KMS-11 (cell line): Measurements from ENCODE around the gene WASF1.
"Not testable (repeated sequence)": the region's sequence is repeated elsewhere in the genome, so short reads cannot be mapped to it uniquely, and the experiment has no call there.

Experiments
- H2AFZ ChIP-seq: fragments of 200-600 bp; sonication (generic); 2 replicates; pipeline ENCODE4 v1.6.1; 2016; ENCODE audit warnings: antibody characterized with exemption, mixed run types, low read depth
- H3K27ac ChIP-seq: fragments of 200-600 bp; sonication (generic); 2 replicates; pipeline ENCODE4 v1.6.1; 2016; ENCODE audit warnings: mild to moderate bottlenecking, mixed run types
- H3K27me3 ChIP-seq: fragments of 200-600 bp; sonication (generic); 2 replicates; pipeline ENCODE4 v1.6.1; 2017; ENCODE audit warnings: mild to moderate bottlenecking, low read depth, mixed run types, moderate library complexity; ENCODE audit not compliant: insufficient read depth
- H3K36me3 ChIP-seq: fragments of 200-600 bp; sonication (generic); 2 replicates; pipeline ENCODE4 v1.6.1; 2017; ENCODE audit warnings: mild to moderate bottlenecking, mixed run types; ENCODE audit not compliant: insufficient read depth
- H3K4me1 ChIP-seq: fragments of 200-600 bp; sonication (generic); 2 replicates; pipeline ENCODE4 v1.6.1; 2016; ENCODE audit warnings: mild to moderate bottlenecking, low read depth, mixed run types; ENCODE audit not compliant: poor library complexity, severe bottlenecking
- H3K4me2 ChIP-seq: fragments of 200-600 bp; sonication (generic); 2 replicates; pipeline ENCODE4 v1.7.0; 2016; ENCODE audit warnings: mild to moderate bottlenecking, mixed run types
- H3K4me3 ChIP-seq: fragments of 200-600 bp; sonication (generic); IDR thresholded peaks from 2 replicates; pipeline ENCODE4 v1.6.1; 2017; ENCODE audit warnings: low read depth, low read length, mixed read lengths; ENCODE audit not compliant: insufficient read depth
- H3K79me2 ChIP-seq: fragments of 200-600 bp; sonication (generic); 2 replicates; pipeline ENCODE4 v1.6.1; 2016; ENCODE audit warnings: low read depth, mixed run types; ENCODE audit not compliant: insufficient read depth
- H3K9ac ChIP-seq: fragments of 200-600 bp; sonication (generic); 2 replicates; pipeline ENCODE4 v1.6.1; 2016; ENCODE audit warnings: mild to moderate bottlenecking, mixed run types
- H4K20me1 ChIP-seq: fragments of 200-600 bp; sonication (generic); 2 replicates; pipeline ENCODE4 v1.6.1; 2016; ENCODE audit warnings: mild to moderate bottlenecking, mixed run types; ENCODE audit not compliant: insufficient read depth
- CTCF ChIP-seq: fragments of 200-600 bp; sonication (generic); conservative IDR thresholded peaks from 2 replicates; pipeline ENCODE4 v1.6.1; 2017; ENCODE audit warnings: low read depth, mild to moderate bottlenecking, antibody characterized with exemption, low read length, moderate library complexity, mixed read lengths

Gene WASF1

GRCh38 chr6:110128418-110128817 is 51.1 kb downstream of the WASF1 start:
- Histone ChIP-seq H3K4me1 (no peaks in the 10 kb centered on the region), H2AFZ (no peak overlapping the region)

GRCh38 chr6:110125361-110125760 is 54.1 kb downstream of the WASF1 start:
- H3K27me3 ChIP-seq: no peaks in the 10 kb centered on the region
- no peak overlapping the region for H2AFZ ChIP-seq
- H3K36me3 ChIP-seq: no peaks in the 10 kb centered on the region
- no peaks in the 10 kb centered on the region for H4K20me1 ChIP-seq
- no peak overlapping the region for H3K9ac ChIP-seq
- H3K4me2 ChIP-seq: no peak overlapping the region
- no peak overlapping the region for H3K4me3 ChIP-seq
- TF ChIP-seq CTCF: no peak
- no peaks in the 10 kb centered on the region for H3K79me2 ChIP-seq
- H3K27ac ChIP-seq: no peak overlapping the region
- no peaks in the 10 kb centered on the region for H3K4me1 ChIP-seq

More at GRCh38 chr6:110128418-110128817, 51.1 kb downstream of the WASF1 start:
- Histone ChIP-seq H3K9ac (no peak overlapping the region), H3K36me3 (no peaks in the 10 kb centered on the region), H3K27ac (no peak overlapping the region), H3K4me3 (no peak overlapping the region), H4K20me1 (no peaks in the 10 kb centered on the region), H3K27me3 (no peaks in the 10 kb centered on the region), H3K79me2 (no peaks in the 10 kb centered on the region), H3K4me2 (no peak overlapping the region)
- no peak for TF ChIP-seq CTCF

GRCh38 chr6:110121655-110122054 is 57.8 kb downstream of the WASF1 start:
- H3K4me1 ChIP-seq, H3K27ac ChIP-seq, H4K20me1 ChIP-seq, H3K79me2 ChIP-seq, H3K4me3 ChIP-seq, H2AFZ ChIP-seq, H3K9ac ChIP-seq, H3K27me3 ChIP-seq, H3K36me3 ChIP-seq, H3K4me2 ChIP-seq: not testable (repeated sequence)

- TF ChIP-seq CTCF: no peak
- Histone ChIP-seq H3K27me3 (no peaks in the 10 kb centered on the region), H3K36me3 (no peaks in the 10 kb centered on the region), H3K79me2 (no peaks in the 10 kb centered on the region), H2AFZ (no peak overlapping the region), H3K27ac (no peak overlapping the region), H3K4me2 (no peak overlapping the region), H4K20me1 (no peaks in the 10 kb centered on the region), H3K4me3 (no peak overlapping the region), H3K4me1 (no peaks in the 10 kb centered on the region), H3K9ac (no peak overlapping the region)
These were observed 63.2 kb downstream of the WASF1 start for GRCh38 chr6:110116258-110116657.

- Histone ChIP-seq H3K27me3 (no peaks in the 10 kb centered on the region), H3K9ac (no peak overlapping the region), H3K79me2 (no peaks in the 10 kb centered on the region), H3K36me3 (no peaks in the 10 kb centered on the region), H3K4me2 (no peak overlapping the region), H3K4me1 (no peaks in the 10 kb centered on the region), H3K4me3 (no peak overlapping the region), H2AFZ (no peak overlapping the region), H3K27ac (no peak overlapping the region), H4K20me1 (no peaks in the 10 kb centered on the region)
- no peak for TF ChIP-seq CTCF
These were observed 65.5 kb downstream of the WASF1 start for GRCh38 chr6:110114004-110114403.
